ENCODE results near the gene ATP2B2. TPM values are rescaled to one million over a fixed set of nuclear protein-coding genes. Genes with fewer than 3 reads are reported as not detected.
A peak's percentile ranks its signal among the peaks of the same experiment; 100 is the strongest.

Gene ATP2B2
- total and polyA plus RNA-seq, 2 donors from 2014 or later = 0.19 to 0.22 TPM

DNA sequence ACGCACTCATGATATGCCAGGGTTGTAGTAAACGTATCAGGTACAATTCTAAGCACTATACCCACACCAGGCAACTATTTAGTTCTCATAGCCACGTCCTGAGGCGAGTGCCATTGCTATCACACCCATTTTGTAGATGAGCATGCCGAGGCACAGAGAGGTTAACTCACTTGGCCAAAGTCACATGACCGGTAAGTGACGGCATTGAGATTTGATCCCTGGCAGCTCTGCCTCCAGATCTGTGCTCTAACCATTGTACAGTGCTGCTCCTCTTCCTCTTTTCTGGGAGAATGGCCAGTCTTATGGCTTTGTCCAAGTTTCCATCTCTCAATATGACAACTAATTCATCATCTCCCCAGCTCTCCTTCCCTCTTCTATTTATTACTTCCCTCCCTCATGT is 18.9 kb upstream of the ATP2B2 start:
- no peak overlapping the region for H3K9ac ChIP-seq (ENCODE audit: low read length in 3 of 3)
- no peak overlapping the region for H3K4me3 ChIP-seq (ENCODE audit: low read length in 3 of 3)
- no peaks in the 10 kb centered on the region for H3K27me3 ChIP-seq (ENCODE audit: control insufficient read depth, insufficient read depth, low read length)
- FAIRE-seq (no peak), DNase-seq (no peak)
- intact Hi-C loops (cut with DNase I) = no loop called here
- no peaks in the 10 kb centered on the region for H3K36me3 ChIP-seq (ENCODE audit: control insufficient read depth in 2 of 3, insufficient read depth in 3 of 3, low read length in 3 of 3)
- no peak overlapping the region for H3K27ac ChIP-seq (ENCODE audit: low read depth in 2 of 2, low read length in 2 of 2)
- no peaks in the 10 kb centered on the region for H3K9me3 ChIP-seq (ENCODE audit: control insufficient read depth in 2 of 3, insufficient read depth in 1 of 3, low read length in 3 of 3)
- TF ChIP-seq, protein P1, sequence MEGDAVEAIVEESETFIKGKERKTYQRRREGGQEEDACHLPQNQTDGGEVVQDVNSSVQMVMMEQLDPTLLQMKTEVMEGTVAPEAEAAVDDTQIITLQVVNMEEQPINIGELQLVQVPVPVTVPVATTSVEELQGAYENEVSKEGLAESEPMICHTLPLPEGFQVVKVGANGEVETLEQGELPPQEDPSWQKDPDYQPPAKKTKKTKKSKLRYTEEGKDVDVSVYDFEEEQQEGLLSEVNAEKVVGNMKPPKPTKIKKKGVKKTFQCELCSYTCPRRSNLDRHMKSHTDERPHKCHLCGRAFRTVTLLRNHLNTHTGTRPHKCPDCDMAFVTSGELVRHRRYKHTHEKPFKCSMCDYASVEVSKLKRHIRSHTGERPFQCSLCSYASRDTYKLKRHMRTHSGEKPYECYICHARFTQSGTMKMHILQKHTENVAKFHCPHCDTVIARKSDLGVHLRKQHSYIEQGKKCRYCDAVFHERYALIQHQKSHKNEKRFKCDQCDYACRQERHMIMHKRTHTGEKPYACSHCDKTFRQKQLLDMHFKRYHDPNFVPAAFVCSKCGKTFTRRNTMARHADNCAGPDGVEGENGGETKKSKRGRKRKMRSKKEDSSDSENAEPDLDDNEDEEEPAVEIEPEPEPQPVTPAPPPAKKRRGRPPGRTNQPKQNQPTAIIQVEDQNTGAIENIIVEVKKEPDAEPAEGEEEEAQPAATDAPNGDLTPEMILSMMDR (IDR thresholded peaks at IDR 0.05; ENCODE audit: borderline replicate concordance, extremely low read depth, insufficient read depth) = no peak
- no peaks in the 10 kb centered on the region for H3K4me1 ChIP-seq (ENCODE audit: control insufficient read depth in 2 of 3, insufficient read depth in 2 of 3, low read depth in 1 of 3, low read length in 3 of 3)

DNA sequence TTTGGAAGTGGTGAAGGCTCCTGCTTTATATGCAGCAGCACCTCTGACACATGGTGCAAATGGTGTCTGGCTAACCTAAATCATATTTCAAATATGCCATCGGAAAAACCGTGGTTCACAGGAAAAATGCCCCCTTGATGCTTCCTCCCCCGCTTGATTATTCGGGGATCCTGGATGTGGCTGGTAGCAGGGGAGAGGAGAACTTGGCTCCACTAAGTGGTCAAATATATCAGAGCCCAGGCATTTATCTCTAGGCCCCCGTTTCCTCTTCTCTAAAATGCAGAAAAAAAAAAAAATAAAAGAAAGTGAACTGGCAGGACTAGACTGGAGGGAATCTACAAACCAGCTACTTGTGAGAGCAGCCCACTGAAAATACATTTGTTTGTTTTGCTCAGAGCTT is 18.2 kb upstream of the ATP2B2 start:
- DNase-seq (no peak), FAIRE-seq (no peak)
- H3K9me3 ChIP-seq (ENCODE audit: control insufficient read depth in 2 of 3, insufficient read depth in 1 of 3, low read length in 3 of 3) = no peaks in the 10 kb centered on the region
- no peaks in the 10 kb centered on the region for H3K36me3 ChIP-seq (ENCODE audit: control insufficient read depth in 2 of 3, insufficient read depth in 3 of 3, low read length in 3 of 3)
- no peaks in the 10 kb centered on the region for H3K4me1 ChIP-seq (ENCODE audit: control insufficient read depth in 2 of 3, insufficient read depth in 2 of 3, low read depth in 1 of 3, low read length in 3 of 3)
- TF ChIP-seq, protein P1 (IDR thresholded peaks at IDR 0.05; ENCODE audit: borderline replicate concordance, extremely low read depth, insufficient read depth) = no peak
- no peaks in the 10 kb centered on the region for H3K27me3 ChIP-seq (ENCODE audit: control insufficient read depth, insufficient read depth, low read length)
- H3K4me3 ChIP-seq (ENCODE audit: low read length in 3 of 3) = no peak overlapping the region
- H3K27ac ChIP-seq (ENCODE audit: low read depth in 2 of 2, low read length in 2 of 2) = no peak overlapping the region
- no peak overlapping the region for H3K9ac ChIP-seq (ENCODE audit: low read length in 3 of 3)
- intact Hi-C loops (cut with DNase I) = no loop called here

DNA sequence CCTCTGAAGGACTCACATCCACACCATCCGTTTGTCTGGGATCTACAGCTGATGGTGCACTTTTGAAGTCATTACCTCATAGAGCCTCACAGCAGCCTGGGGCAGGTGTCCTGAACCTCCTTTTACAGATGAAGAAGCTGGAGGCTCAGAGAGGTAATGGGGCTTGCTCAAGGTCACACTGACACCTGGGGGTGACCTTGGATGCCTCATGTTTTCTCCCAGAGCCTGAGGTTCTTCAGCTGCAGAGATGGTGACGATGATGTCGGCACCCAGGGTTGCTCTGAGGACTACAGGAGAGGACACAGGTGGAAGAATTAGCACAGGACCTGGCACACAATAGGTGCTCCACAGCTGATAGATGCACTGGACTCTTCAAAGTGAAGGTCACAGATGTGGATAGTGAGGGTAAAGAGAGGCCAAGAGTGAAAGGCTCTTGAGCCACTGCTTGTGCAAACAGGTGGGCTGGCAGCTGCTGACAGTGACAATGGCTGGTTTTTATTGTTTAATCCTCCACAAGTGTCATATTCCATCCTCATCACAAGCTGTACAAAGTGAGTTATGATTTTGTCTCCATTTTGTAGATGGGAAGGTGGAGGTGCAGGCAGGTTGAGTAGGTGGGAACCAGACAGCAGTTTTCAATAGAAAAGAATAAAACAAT is 17.4 kb upstream of the ATP2B2 start:
- Histone ChIP-seq H3K27ac (ENCODE audit: low read depth in 2 of 2, low read length in 2 of 2) (no peak overlapping the region), H3K36me3 (ENCODE audit: control insufficient read depth in 2 of 3, insufficient read depth in 3 of 3, low read length in 3 of 3) (no peaks in the 10 kb centered on the region), H3K4me1 (ENCODE audit: control insufficient read depth in 2 of 3, insufficient read depth in 2 of 3, low read depth in 1 of 3, low read length in 3 of 3) (no peaks in the 10 kb centered on the region), H3K4me3 (ENCODE audit: low read length in 3 of 3) (no peak overlapping the region), H3K9me3 (ENCODE audit: control insufficient read depth in 2 of 3, insufficient read depth in 1 of 3, low read length in 3 of 3) (no peaks in the 10 kb centered on the region), H3K27me3 (ENCODE audit: control insufficient read depth, insufficient read depth, low read length) (no peaks in the 10 kb centered on the region), H3K9ac (ENCODE audit: low read length in 3 of 3) (no peak overlapping the region)
- TF ChIP-seq, protein P1 (IDR thresholded peaks at IDR 0.05; ENCODE audit: borderline replicate concordance, extremely low read depth, insufficient read depth) = no peak
- DNase-seq (peak in 1 of 5 donors; percentile 4), FAIRE-seq (no peak)
- intact Hi-C loops (cut with DNase I) = no loop called here

Measured in kidney (tissue), 14 donors.